Tibial nerve (tissue), 4 donors: ENCODE results near the gene FXYD1.

ENCODE experiments used
- CTCF ChIP-seq, 5 experiments: fragments of 200-600 bp in 3 of 5; fragments of 450-650 bp in 2 of 5; sonication (generic) in 3 of 5; IDR thresholded peaks; one replicate each; pipeline ENCODE4 v1.5.1; 2016 to 2019; ENCODE audit warnings: antibody characterized with exemption in 5 of 5, mild to moderate bottlenecking in 3 of 5, moderate library complexity in 2 of 5
- EP300 ChIP-seq, 2 donors: sonication (generic); formaldehyde crosslinking; IDR thresholded peaks; one replicate each; pipeline ENCODE4 v1.6.1; 2017; ENCODE audit warnings: antibody characterized with exemption in 2 of 2, mild to moderate bottlenecking in 1 of 2
- POLR2A ChIP-seq, 2 donors: fragments of 450-650 bp; IDR thresholded peaks; one replicate each; pipeline ENCODE4 v1.6.1; 2017; ENCODE audit warnings: antibody characterized with exemption in 2 of 2, mild to moderate bottlenecking in 2 of 2, moderate library complexity in 2 of 2

GRCh38 chr19:35153701-35154524 is 15.3 kb downstream of the FXYD1 start:
- TF ChIP-seq CTCF (IDR thresholded peaks at IDR 0.05) (peak; percentile 12 to 63 (median 53)), POLR2A (IDR thresholded peaks at IDR 0.05) (no peak), EP300 (IDR thresholded peaks at IDR 0.05) (no peak)
